Transverse colon (tissue), 4 donors: ENCODE measurements around the gene CLDN6.

ENCODE experiments used
- POLR2A ChIP-seq: fragments of 450-650 bp; IDR thresholded peaks from one replicate; pipeline ENCODE4 v1.6.1; 2016; ENCODE audit warnings: antibody characterized with exemption, mild to moderate bottlenecking, moderate library complexity
- POLR2AphosphoS5 ChIP-seq, 3 donors: sonication (generic); formaldehyde crosslinking; IDR thresholded peaks; one replicate each; pipeline ENCODE4 v1.6.1; 2016; ENCODE audit warnings: antibody characterized with exemption in 3 of 3
- TF ChIP-seq, protein P1 (sequence below), 5 experiments: fragments of 200-600 bp in 3 of 5; fragments of 450-650 bp in 2 of 5; sonication (generic) in 3 of 5; IDR thresholded peaks; 1 replicate in 2 of 5; 2 replicates in 3 of 5; pipeline ENCODE4 v1.5.1; 2016 to 2017; ENCODE audit warnings: antibody characterized with exemption in 5 of 5, inconsistent platforms in 3 of 5, mild to moderate bottlenecking in 2 of 5, moderate library complexity in 1 of 5

DNA sequence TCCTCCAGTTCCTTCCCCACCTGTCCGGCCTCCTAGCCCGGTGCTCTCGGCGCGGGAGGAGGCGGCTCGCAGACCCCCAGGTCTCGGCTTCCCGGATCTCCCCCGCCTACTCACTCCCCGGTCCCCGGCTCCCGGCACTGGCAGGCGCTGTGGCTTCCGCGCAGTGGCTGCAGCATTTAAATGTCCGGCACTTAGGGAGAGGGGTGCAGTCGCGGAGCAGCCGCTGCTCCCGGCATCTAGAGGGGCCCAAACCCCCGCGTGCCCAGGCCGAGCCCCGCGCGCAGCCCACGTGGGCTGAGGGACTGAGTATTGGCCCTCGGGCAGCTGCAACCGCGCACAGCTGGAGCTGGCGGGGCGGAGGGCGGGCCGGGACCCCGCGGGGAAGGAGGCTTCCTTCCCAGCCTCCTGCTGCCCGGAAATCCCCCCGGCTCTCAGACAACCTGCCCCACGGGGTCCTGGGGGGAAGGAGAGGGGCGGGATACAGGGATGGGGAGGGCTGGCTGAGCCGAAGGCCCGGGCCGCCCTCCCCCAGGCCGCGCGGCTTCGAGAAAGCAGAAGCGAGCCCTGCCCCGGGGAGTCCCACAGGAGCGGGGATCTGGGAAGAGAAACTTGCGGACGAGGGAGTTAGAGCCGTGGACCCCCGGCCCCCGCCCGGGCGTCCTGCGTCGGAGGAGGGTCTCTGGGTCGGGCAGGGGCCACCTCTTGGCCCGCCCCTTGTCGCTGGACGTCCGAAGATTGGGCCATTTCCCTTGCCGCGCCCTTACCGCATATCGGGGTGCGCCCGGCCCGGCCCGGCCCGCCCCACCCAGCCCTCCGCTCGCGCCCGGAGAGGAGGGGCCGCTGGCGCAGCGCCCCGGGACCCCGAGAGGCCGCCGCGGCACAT is 28.0 kb upstream of the CLDN6 start, which contains the start of gene MMP25:
- TF ChIP-seq POLR2A, result no peak
- TF ChIP-seq, protein P1, sequence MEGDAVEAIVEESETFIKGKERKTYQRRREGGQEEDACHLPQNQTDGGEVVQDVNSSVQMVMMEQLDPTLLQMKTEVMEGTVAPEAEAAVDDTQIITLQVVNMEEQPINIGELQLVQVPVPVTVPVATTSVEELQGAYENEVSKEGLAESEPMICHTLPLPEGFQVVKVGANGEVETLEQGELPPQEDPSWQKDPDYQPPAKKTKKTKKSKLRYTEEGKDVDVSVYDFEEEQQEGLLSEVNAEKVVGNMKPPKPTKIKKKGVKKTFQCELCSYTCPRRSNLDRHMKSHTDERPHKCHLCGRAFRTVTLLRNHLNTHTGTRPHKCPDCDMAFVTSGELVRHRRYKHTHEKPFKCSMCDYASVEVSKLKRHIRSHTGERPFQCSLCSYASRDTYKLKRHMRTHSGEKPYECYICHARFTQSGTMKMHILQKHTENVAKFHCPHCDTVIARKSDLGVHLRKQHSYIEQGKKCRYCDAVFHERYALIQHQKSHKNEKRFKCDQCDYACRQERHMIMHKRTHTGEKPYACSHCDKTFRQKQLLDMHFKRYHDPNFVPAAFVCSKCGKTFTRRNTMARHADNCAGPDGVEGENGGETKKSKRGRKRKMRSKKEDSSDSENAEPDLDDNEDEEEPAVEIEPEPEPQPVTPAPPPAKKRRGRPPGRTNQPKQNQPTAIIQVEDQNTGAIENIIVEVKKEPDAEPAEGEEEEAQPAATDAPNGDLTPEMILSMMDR (IDR thresholded peaks at IDR 0.05), result no peak
- no peak for TF ChIP-seq POLR2AphosphoS5 (IDR thresholded peaks at IDR 0.05)
